Stomach smooth muscle (tissue), 2 donors: ENCODE measurements around the gene MAPT.
"Not testable (repeated sequence)": the region's sequence is repeated elsewhere in the genome, so short reads cannot be mapped to it uniquely, and the experiment has no call there.

Source experiments
- H3K27ac ChIP-seq: one replicate; pipeline ENCODE4 v1.7.0; 2013; ENCODE audit warnings: mild to moderate bottlenecking, low read length, inconsistent platforms
- H3K27me3 ChIP-seq, 2 donors: one replicate each; pipeline ENCODE4 v1.7.0; 2013; ENCODE audit warnings: low read length in 2 of 2; ENCODE audit not compliant: insufficient read depth in 2 of 2, control insufficient read depth in 1 of 2
- H3K36me3 ChIP-seq, 2 donors: one replicate each; pipeline ENCODE4 v1.7.0; 2013; ENCODE audit warnings: low read length in 2 of 2; ENCODE audit not compliant: control insufficient read depth in 2 of 2, insufficient read depth in 2 of 2
- H3K4me1 ChIP-seq: one replicate; pipeline ENCODE4 v1.7.0; 2013; ENCODE audit warnings: low read length; ENCODE audit not compliant: control insufficient read depth, insufficient read depth
- H3K4me3 ChIP-seq, 2 donors: one replicate each; pipeline ENCODE4 v1.7.0; 2013; ENCODE audit warnings: low read length in 2 of 2
- H3K9ac ChIP-seq, 2 donors: one replicate each; pipeline ENCODE4 v1.7.0; 2013; ENCODE audit warnings: low read length in 2 of 2, mild to moderate bottlenecking in 1 of 2
- H3K9me3 ChIP-seq, 2 donors: one replicate each; pipeline ENCODE4 v1.7.0; 2013; ENCODE audit warnings: low read length in 2 of 2; ENCODE audit not compliant: control insufficient read depth in 2 of 2
- donor health status: healthy.
- donor health status: Pancreatic carcinoma.

MAPT gene

GRCh38 chr17:45925311-45925710 lies 31.0 kb downstream of the MAPT start:
- H3K36me3 ChIP-seq: no peaks in the 10 kb centered on the region
- no peak overlapping the region for H3K27ac ChIP-seq
- no peak overlapping the region for H3K9ac ChIP-seq
- H3K27me3 ChIP-seq: no peaks in the 10 kb centered on the region
- no peak overlapping the region for H3K4me3 ChIP-seq
- H3K4me1 ChIP-seq: no peaks in the 10 kb centered on the region
- peaks cover 9 to 10% of the 10 kb centered on the region in 2 donors for H3K9me3 ChIP-seq

- H3K9ac ChIP-seq: no peak overlapping the region
- no peak overlapping the region for H3K4me3 ChIP-seq
- H3K27me3 ChIP-seq: no peaks in the 10 kb centered on the region
- H3K27ac ChIP-seq: no peak overlapping the region
- no peaks in the 10 kb centered on the region for H3K4me1 ChIP-seq
- peaks cover 9 to 10% of the 10 kb centered on the region in 2 donors for H3K9me3 ChIP-seq
- H3K36me3 ChIP-seq: no peaks in the 10 kb centered on the region
Observed at GRCh38 chr17:45927247-45927646, 32.9 kb downstream of the MAPT start.

- no peaks in the 10 kb centered on the region for H3K27me3 ChIP-seq
- H3K9ac ChIP-seq: no peak overlapping the region
- H3K36me3 ChIP-seq: no peaks in the 10 kb centered on the region
- H3K9me3 ChIP-seq: peaks cover 9 to 10% of the 10 kb centered on the region in 2 donors
- no peak overlapping the region for H3K4me3 ChIP-seq
- no peak overlapping the region for H3K27ac ChIP-seq
- H3K4me1 ChIP-seq: no peaks in the 10 kb centered on the region
Observed at GRCh38 chr17:45929344-45929743, 35.0 kb downstream of the MAPT start.

- Histone ChIP-seq H3K4me3 (no peak overlapping the region), H3K9ac (no peak overlapping the region), H3K9me3 (peaks cover 9 to 10% of the 10 kb centered on the region in 2 donors), H3K36me3 (no peaks in the 10 kb centered on the region), H3K27me3 (no peaks in the 10 kb centered on the region), H3K4me1 (no peaks in the 10 kb centered on the region), H3K27ac (no peak overlapping the region)
Observed at GRCh38 chr17:45930420-45930951, 36.1 kb downstream of the MAPT start.

- H3K4me3 ChIP-seq: no peak overlapping the region
- no peak overlapping the region for H3K9ac ChIP-seq
- no peaks in the 10 kb centered on the region for H3K27me3 ChIP-seq
- H3K9me3 ChIP-seq: peaks cover 9 to 10% of the 10 kb centered on the region in 2 donors
- H3K4me1 ChIP-seq: no peaks in the 10 kb centered on the region
- no peak overlapping the region for H3K27ac ChIP-seq
- no peaks in the 10 kb centered on the region for H3K36me3 ChIP-seq
Observed at GRCh38 chr17:45931677-45932076, 37.3 kb downstream of the MAPT start.

GRCh38 chr17:45934044-45934979 lies 40.0 kb downstream of the MAPT start:
- Histone ChIP-seq H3K27me3 (no peaks in the 10 kb centered on the region), H3K36me3 (no peaks in the 10 kb centered on the region), H3K4me3 (no peak overlapping the region), H3K4me1 (no peaks in the 10 kb centered on the region), H3K9ac (no peak overlapping the region), H3K9me3 (no peaks in the 10 kb centered on the region), H3K27ac (no peak overlapping the region)

GRCh38 chr17:45935197-45935709 lies 40.9 kb downstream of the MAPT start:
- no peaks in the 10 kb centered on the region for H3K9me3 ChIP-seq
- peaks cover under 1% of the 10 kb centered on the region for H3K4me1 ChIP-seq
- no peak overlapping the region for H3K27ac ChIP-seq
- no peaks in the 10 kb centered on the region for H3K36me3 ChIP-seq
- no peaks in the 10 kb centered on the region for H3K27me3 ChIP-seq
- H3K9ac ChIP-seq: no peak overlapping the region
- no peak overlapping the region for H3K4me3 ChIP-seq

GRCh38 chr17:45935710-45936509 lies 41.6 kb downstream of the MAPT start:
- Histone ChIP-seq H3K27ac (no peak overlapping the region), H3K4me1 (peaks cover 6% of the 10 kb centered on the region), H3K4me3 (no peak overlapping the region), H3K9ac (no peak overlapping the region), H3K9me3 (no peaks in the 10 kb centered on the region), H3K36me3 (no peaks in the 10 kb centered on the region), H3K27me3 (no peaks in the 10 kb centered on the region)

- H3K27me3 ChIP-seq: no peaks in the 10 kb centered on the region
- no peak overlapping the region for H3K4me3 ChIP-seq
- peaks cover 12% of the 10 kb centered on the region for H3K4me1 ChIP-seq
- H3K36me3 ChIP-seq: no peaks in the 10 kb centered on the region
- no peaks in the 10 kb centered on the region for H3K9me3 ChIP-seq
- H3K9ac ChIP-seq: no peak overlapping the region
- no peak overlapping the region for H3K27ac ChIP-seq
Observed at GRCh38 chr17:45936610-45937009, 42.3 kb downstream of the MAPT start.

- not testable (repeated sequence) for H3K27me3 ChIP-seq, H3K4me3 ChIP-seq, H3K36me3 ChIP-seq, H3K9ac ChIP-seq, H3K9me3 ChIP-seq, H3K27ac ChIP-seq
- peaks cover 17% of the 10 kb centered on the region for H3K4me1 ChIP-seq
Observed at GRCh38 chr17:45937186-45937585, 42.8 kb downstream of the MAPT start.
